HG02610 (cell line): ENCODE measurements around the gene NSD1.
A peak's percentile ranks its signal among the peaks of the same experiment; 100 is the strongest.
"Not testable (repeated sequence)": the region's sequence is repeated elsewhere in the genome, so short reads cannot be mapped to it uniquely, and the experiment has no call there.

Experiments
- ATAC-seq: cut with Tn5 transposase; IDR thresholded peaks from one replicate; pipeline ENCODE4 v1.9.1; 2021; ENCODE audit warnings: mild to moderate bottlenecking, moderate library complexity; ENCODE audit not compliant: unreplicated experiment

Gene NSD1

DNA sequence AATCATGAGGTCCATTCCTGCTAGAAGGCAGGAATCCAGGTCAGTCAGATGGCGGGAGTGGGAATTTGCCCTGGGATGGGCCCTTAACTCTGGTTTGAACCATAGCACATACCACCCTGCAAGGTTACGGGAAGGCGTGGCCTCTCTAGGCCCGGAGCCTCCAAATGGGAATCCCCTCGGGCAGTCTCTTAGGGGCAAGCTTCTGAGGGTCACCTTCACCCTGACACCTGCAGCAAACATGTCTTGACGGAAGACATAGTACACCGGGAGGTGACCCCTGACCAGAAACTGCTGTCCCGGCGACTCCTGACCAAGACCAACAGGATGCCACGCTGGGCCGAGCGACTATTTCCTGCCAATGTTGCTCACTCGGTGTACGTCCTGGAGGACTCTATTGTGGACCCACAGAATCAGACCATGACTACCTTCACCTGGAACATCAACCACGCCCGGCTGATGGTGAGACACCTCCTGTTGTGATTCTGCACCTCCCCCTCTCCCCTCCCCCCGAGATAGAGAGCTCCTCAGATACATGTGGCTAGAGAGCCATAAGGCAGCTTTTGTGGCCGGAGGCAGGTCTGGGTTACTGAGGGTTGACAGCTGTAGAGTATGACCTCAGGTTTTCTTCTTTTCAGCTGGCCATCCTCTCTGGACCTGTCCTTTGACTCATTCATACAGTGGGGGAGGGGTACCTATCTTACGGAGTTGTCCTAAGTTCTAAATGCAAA lies 171.0 kb downstream of the NSD1 start:
- ATAC-seq: no peak

DNA sequence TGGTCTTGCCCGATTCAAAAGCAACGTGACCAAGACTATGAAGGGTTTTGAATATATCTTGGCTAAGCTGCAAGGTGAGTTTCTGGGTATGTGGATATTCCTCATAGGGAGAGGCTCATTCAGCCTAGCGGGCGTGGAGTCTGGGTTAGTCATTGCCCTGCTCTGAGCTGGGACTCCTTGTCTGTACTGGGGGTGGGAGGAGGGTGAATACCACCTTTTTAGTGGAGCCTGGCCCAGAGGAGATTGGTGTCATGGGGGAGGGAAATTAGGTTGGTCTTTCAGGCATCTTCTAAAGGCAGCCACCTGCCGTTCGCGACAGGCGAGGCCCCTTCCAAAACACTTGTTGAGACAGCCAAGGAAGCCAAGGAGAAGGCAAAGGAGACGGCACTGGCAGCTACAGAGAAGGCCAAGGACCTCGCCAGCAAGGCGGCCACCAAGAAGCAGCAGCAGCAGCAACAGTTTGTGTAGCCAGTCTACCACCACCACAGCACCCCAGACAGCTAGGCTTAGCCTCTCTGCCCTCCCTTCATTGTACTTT lies 172.6 kb downstream of the NSD1 start:
- ATAC-seq: not testable (repeated sequence)

DNA sequence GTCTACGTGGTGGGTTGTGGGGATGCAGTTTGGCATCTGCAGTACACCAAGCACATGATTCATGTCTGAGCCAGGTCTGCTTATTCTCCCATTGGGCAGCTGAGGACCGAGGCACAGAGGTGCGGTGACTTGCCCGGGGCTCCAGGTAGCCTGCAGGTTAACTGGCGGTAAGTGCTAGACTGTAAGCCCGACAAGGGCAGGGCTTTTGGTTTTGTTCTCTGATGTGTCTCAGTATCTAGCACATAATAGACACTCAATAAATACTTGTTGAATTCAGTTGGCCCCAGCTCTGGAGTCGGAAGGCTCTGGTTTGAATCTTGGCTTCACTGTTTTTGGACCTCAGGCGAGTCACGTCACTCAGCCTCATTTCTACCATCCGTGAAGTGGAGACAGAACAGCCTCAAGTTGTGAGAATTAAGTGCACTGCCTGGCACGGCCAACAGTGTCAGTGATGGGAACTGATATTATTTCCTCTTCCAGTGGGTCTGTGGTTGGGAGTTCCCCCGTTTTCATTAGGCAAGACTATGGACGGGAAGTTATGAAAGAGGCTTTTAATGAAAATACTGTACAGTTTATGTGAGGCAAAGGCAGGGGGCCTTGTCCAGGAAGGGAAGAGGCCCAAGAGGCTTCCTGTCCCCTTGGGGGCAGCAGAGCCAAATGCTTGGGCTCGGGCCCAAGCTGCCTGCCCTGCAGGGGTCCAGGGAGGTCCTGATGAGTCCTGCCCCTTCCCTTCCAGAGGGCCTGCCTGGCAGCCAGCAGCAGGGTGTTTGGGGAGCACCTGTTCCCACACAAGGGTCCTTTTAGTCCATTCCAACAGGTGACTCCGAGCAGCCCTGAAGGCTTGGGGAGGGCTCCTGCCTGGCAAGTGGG lies 173.3 kb downstream of the NSD1 start:
- no peak for ATAC-seq

DNA sequence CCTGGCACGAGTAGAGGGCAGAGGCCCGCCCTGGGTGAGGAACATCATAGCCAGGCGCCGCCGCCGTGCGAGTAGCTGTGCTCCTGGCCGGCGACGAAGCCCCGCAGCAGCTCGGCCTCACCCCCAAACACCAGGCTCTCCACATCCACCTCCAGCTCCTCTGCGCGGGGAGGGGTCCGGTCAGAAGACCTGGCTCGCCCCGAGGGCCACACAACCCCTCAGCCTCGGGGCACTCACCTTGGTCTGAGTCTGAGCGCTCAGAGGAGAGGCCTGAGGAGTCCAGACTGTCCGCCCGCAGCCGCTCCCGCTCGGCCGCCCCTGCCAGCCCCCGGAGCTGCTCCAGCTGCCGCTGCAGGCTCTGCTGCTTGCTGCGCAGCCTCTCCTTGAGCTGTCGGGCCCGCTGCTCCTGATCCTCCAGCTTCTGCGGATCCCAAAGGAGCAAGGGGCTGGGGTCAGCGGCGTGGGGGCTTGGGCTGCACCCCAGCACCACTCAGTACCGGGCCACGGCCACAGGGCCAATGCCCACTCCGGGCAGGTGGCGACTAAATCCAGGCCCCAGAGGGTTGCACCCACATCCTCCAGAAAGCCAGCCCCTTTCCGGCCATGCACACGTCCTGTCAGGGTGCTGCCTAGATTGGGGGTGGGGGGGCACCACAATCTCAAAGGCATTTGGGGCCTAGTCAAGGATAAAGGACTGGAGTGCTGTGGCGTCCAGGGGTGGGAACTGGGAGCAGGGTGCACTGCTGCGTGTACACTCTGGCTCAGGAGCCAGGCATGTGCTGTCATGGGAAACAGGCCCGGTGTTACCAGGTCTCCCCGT lies 174.2 kb downstream of the NSD1 start:
- no peak for ATAC-seq

DNA sequence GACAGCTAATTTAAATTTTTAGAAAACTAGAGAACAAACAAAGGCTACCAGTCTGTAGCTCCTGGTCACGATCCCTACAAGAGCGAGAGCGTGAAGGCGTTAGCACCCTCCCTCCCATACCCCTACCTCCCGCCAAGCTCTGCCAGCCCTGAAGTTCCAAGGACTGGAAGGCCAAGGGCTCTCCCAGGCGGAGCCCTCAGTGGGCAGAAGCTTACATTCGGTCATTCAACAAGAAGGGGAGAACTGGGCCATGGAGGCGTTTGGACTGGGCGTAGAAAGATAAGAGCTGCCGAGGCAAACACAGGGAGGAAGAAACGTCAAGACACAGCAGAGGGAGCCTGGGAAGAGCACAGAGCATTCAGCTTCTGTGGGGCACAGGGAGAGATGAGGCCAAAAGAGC lies 175.2 kb downstream of the NSD1 start:
- no peak for ATAC-seq

DNA sequence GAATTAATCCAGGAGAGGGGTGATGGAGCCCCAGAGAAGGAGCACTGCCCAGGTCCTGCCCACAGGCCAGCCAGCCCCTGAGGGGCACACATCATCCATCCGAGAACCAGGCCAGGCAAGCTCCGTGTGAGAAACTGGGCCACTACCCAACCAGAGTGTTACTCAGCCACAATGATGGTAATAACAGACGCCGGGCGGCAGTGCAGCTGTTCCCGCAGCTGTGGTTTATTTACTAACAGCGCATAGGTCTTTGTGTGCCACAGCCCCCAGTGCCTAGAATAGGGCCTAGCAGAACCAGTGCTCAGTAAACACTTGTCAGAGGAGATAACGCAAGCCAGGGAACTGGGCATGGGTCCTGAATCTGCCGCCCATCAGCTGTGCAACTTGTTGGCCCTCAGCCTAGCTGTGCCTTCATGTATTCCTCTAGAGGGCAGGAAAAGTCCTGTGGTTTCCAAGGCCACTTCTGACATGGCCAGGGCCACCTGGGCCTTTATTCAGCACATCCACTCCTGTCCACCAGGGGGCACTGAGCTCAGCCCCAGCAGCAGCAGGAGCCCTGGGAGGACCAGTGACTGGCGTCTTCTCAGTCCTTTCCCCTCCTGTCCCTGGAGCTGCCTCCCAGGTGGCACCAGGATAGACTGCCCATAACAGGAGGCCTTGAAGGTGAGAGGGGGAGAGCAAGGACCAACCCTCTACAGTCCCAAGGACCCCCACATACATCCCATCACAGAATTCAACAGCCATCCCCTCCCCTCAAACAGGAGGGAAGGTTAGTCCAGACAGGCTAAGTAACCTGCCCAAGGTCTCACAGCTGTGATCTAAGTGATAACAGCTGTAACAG lies 176.0 kb downstream of the NSD1 start:
- ATAC-seq: no peak

DNA sequence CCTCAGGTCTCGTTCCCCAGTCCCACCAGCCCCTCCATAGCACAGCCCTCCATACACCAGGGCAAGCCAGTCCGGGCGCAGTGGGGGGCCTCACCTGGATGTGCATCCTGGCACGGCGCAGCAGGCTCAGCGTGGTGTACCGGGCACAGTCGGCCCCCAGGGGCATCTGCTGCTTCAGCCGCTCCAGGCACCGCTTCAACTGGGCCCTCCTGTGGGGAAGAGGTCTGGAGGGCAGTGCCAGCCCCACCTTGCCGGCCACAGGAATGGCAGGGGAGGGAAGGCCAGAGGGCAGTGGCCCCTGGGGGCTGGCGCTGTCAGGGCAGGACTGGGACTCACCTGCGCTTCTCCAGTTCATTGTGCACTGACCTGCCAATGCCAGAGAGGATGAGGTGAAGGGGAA lies 176.8 kb downstream of the NSD1 start:
- ATAC-seq: no peak

DNA sequence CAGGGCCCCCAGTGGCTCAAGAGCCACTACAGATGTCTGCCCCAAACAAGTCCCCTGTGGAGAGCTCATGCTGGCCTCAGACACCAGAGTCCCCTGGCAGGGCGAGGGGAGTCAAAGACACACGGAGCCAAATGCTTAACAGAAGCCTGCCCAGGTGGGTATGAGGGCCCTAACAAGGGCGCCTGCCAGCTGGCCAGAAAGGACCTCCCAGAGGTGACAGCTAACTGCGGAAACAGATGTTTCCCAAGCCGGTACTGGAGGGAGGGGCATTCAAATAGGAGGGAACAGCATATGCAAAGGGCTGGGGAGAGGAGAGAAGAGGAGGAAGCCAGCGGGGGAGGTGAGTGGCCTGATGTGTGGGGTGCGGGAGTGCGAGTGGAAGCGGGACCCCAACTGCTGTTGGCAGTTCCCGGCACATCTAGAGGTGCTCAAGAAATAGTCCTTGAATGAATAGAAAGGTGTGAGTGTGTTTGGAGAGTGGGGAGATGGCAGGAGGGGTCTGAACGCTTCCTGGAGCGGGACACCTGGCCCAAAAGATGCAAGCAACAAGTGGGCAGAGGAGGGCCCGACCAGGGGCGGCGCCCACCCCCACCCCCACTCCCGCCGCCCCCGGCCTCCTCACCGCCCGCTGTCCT lies 177.3 kb downstream of the NSD1 start:
- ATAC-seq: peak; percentile 30

DNA sequence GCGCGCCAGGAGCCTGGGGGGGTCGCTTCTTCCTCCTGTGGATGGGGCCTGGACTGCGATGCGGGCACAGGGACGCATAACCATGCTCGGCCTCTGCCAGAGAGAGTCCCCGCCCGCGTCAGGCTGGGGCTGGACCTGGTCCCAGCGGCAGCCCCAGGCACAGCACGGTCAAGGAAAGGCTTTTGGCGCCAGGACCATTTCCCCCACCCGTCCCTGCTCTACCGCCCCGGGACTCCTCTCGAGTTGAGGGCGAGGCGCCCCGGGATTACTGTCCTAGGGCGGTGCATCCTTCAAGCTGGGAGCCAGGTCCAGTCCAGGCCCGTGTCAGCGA lies 177.8 kb downstream of the NSD1 start:
- no peak for ATAC-seq

DNA sequence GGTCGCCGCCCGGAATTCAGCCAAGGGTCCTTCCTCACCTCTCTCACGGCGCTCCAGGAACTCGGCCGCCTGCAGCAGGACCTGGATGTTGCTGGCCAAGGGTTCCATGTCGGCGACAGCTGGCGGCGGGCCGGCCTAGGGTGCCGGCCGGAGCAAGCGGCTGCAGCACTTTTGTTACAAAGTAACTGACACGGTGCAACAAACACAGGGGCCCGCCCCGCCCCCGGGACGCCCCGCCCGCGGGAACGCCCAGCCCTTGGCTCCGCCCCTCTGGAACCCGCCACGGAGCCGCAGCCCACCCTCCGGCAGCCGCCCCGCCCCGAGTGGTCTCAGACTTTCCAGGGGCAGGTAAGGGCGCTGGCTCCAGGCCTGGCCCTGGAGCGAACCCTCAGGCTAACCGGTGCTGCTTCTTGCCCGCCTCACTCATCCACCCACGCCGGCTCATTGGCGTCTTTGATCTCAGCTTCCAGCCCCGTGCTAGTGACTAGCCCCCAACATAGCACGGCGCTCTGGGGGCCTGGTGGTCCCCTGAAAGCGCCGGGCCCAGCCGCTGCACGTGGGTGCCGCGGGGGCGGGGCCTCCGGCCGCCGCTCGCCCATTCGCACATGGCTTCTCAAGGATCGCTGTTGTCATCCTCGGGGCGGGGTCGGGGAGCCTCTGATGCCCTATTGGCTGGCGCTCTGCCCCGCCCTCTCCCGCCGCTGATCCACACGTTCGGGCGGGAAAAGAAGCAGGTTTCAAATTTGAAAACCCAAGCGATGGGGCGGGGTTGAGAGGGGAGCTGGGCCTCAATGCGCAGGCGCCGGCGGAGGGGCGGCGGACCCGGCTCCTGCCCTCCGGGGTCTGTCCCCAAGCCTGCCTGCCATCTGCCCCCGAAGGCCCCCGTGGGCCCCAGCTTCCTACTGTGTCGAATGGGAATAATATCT lies 178.4 kb downstream of the NSD1 start, which contains the start of gene MXD3:
MXD3 (minus strand) TSS at position 176 of the 926 bp plus-strand sequence; CDS start at position 108, 68 bp downstream.
- peak; percentile 72 for ATAC-seq

DNA sequence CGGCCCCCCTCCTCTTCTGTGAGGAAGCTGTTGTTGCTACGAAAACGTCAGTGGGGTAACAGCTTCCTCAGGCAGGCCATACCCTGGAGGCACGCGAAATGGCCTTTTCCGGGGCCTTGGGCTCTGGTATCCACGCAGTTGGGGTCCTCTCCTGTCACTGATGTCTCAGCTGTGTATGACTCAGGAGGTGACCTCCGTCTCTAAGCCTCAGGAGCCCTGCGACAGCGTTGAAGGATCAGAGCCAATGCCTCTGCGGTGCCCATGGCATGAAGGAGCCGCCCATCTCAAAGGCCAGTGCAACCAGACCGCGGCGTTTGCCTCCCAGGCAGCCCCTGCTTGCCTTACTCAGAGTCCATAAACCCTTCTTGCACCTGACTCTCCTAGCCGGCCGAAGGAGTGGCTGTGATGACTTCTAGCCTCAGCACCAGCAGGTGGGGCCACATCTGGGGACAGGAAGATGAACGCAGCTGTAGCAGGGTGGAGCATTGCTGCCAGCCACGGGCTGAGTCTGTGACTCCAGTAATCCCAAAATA lies 179.1 kb downstream of the NSD1 start:
- ATAC-seq: no peak

DNA sequence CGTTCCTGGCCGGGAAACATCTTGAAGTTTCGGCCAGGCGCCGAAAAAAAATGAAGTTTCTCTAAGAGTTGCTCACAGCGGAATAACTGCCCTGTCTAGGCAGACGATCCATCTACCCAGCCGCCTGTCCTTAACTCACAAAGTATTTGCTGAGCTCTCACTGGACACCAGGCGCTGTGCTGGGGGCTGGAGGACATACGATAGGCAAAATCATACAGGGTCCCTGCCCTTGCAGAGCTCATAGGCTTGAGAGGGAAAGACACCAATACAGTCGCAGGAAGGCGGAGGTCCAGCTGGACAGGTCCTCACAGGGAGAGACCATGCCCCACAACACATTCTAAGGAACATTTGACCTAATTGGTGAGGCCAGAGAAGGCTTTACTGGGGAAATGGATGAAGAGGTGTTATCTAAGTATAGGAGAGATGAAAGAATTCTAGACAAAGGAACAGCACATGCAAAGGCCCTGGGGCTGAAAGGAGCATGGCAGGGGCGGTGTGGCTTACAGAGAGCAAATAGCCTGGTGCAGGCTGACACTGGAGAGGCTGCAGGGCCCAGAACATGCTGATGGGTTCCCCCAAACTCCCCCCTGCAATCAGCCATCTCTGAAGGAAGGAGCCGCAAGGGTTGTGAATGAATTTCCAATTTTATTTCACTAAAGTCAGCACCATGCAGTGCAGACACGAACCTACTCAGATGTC lies 180.1 kb downstream of the NSD1 start:
- ATAC-seq: no peak

DNA sequence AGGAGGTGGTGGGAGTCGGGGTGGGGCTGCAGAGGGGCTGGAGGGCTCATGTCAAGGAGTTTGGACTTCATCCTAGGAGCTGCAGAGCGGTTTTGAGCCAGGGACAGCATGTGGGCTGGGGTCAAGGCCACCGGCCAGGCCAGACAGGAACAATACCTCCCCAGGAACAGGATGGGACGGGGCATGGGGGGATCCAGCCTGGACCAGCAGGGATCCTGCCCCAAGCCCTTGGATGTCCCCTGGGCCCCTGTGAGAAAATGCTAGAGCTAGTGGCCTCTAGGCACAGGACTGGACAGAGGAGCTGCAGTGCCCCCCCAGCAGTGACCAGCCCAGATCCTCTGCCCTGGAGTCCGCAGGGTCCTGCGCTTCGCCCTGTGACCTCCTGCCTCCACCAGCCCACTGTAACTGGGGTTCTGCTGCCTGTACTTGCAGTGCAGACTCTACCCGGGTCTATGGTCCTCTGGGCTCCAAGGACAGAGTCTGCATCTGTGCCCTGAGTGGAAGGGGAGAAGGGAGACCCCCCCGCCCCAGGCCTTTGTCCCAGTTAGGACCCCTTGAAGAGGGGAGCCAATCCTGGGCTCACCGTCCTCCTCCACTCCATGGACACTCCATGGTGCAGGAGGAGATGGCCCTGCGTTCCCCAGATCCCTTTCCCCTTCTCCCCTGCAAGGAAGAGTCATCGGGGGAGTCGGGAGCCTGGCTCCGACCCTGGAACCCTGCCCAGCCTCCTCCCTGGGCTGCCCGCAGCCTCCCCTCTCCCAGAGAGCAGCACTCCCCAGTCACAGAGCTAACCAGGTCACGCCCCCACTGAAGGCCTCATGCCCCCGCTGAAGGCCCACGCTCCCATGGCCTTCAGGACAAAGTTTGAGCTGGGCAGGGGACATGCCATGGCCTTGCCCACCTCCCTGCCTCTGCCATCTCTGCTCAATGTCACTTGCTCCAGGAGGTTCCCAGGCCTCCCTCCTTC lies 181.1 kb downstream of the NSD1 start:
- no peak for ATAC-seq

DNA sequence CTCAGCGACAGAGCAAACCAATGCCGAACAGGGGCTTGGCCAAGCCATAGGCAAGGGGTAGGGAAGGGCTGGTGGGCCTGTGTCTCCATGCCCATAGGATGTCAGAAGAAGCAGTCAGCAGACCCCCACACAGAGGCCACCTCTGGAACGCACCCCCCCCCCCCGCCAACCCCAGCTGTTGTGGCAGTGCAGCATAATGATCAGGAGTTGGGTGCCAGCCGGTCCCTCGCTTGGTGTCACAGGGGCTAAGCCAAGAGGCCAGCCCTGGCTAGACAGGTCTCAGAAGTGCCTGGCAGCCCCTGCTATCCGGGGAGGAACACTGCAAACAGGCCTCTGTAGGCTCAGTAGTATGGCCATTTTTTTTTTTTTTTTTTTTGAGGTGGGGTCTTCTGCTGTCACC lies 181.8 kb downstream of the NSD1 start:
- no peak for ATAC-seq

DNA sequence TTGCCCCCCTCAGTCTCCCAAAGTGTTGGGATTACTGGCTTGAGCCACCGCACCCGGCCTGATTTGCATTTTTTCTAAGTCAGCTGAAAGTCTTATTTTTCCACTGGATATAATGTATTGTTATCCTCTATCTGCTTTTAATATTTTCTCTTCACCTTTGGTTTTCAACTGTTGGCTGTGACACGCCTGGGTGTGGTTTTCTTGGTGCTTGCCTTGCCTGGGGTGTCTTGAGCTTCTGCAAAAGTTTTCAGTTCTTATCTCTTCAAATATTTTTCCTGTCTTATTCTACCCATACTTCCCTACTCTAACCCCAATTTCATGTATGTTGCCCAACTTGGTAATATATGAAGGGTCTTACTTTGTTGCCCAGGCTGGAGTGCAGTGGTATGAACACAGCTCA lies 182.4 kb downstream of the NSD1 start:
- no peak for ATAC-seq

DNA sequence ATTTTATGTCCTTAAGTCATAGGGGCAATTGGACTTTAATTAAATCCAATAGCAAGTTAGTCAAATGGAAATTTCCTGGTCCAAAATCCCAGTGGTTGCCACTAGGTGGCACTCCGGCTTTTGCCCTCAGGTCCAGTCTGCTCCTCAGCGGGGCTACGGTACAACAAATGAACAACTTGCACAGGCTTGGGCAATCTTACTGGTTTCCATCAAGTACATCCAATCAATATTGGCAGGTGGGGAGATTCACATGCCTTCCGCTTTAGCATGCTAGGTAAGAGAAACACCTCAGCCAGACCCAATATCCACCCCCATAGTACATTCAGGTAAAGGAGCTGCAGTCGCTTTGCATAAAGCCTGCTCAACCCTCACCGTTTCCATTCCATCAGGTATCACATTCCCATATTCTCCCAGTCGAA lies 184.4 kb downstream of the NSD1 start:
- ATAC-seq: no peak
